ENCODE results near the gene SGMS1.
A peak's percentile ranks its signal among the peaks of the same experiment; 100 is the strongest.
"Not testable (repeated sequence)": the region's sequence is repeated elsewhere in the genome, so short reads cannot be mapped to it uniquely, and the experiment has no call there.

Gene SGMS1

GRCh38 chr10:50552771-50553535, 70.8 kb downstream of the SGMS1 start:
- DNase-seq = no peak

GRCh38 chr10:50552308-50552707, 71.4 kb downstream of the SGMS1 start:
- DNase-seq = no peak

DNA sequence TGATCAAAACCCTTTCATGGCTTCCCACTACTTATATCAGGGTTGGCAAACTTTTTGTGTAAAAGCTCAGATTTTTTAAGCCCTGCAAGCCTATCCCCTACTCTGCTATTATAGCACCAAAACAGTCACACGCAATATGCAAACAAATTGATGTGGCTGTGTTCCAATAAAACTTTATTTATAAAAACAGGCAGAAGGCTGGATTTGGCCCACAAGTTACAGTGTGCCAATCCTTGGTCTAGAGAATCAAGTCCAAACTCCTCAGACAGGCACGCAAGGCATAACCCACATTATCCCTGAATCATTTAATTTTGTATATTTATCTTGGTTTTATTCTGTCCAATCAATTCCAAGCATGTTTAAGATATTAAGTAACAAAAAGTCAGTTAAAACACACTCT, 71.9 kb downstream of the SGMS1 start:
- DNase-seq = no peak

DNA sequence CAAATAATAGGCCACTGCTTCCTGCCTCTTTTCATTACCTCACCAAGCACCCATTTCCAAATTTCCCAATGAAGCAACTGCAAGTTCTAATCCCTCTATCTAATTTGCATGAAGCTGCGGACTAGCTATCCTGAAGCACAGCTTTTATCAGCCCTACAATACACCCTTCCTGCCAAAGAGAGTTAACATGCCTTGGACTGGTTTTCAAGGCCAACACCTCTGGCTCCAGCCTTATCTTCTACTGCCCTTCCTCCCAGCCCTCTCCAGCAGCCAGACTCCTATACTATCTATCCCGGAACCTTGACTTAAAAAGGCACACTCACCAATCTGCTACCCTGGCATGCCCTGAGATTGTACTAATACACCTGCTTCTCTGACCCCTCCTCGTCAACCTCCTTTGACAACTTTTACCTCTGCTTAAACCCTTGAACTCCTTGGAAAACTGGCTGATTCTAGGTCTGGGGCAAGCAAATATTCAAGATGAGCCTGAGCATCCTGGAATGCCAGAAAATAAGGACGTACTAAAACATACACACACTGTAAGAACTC, 73.4 kb downstream of the SGMS1 start:
- no peak for DNase-seq

GRCh38 chr10:50549186-50549585, 74.6 kb downstream of the SGMS1 start:
- not testable (repeated sequence) for DNase-seq

- not testable (repeated sequence) for DNase-seq
These were observed 75.3 kb downstream of the SGMS1 start for GRCh38 chr10:50548481-50548880.

- DNase-seq = not testable (repeated sequence)
These were observed 77.5 kb downstream of the SGMS1 start for GRCh38 chr10:50546287-50546686.

DNA sequence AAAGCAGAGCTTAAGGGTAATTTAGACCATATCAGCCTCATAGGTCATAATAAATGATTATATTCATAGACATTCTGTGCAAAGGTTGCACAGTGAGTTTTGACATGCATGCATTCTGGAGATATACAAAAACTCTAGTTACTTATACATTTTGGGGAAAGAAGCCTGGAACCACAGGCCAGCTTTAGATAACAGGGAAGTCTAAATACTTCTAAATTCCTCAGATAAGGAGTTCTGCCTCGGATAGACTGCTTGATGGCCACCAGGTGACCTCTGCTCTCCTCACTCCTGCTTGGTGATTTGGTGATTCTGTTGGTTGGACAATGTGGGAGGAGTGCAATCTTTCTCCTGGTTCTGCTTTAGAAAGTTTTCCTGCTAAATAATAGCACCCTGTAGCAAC, 77.9 kb downstream of the SGMS1 start:
- no peak for DNase-seq

DNA sequence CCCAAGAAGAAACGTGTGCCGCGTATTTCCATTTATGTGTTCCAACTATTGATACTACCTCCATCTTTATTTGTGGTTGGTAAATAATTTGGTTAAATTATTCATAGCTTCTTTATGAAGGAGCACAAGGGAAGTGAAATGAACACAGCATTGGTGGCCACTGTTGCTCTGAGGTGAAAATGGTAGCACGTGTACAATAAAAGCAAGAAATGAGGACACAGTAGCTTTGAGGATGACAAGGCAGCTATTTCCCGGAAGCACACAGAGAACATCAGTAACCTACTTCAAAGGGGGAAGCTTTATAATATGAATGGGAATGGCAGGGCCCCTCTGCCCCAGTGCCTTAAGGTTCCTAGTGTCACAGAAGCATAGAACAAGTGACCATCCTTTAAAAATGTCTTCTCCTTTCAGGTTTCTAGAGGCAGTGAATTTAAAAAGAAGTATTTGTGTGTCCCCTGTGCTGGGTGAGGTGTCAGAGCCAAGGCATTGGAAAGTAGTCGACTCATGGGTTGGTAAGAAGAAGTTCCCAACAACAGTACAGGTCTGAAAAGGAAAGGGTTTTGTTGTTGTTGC, 78.8 kb downstream of the SGMS1 start:
- DNase-seq = no peak

DNA sequence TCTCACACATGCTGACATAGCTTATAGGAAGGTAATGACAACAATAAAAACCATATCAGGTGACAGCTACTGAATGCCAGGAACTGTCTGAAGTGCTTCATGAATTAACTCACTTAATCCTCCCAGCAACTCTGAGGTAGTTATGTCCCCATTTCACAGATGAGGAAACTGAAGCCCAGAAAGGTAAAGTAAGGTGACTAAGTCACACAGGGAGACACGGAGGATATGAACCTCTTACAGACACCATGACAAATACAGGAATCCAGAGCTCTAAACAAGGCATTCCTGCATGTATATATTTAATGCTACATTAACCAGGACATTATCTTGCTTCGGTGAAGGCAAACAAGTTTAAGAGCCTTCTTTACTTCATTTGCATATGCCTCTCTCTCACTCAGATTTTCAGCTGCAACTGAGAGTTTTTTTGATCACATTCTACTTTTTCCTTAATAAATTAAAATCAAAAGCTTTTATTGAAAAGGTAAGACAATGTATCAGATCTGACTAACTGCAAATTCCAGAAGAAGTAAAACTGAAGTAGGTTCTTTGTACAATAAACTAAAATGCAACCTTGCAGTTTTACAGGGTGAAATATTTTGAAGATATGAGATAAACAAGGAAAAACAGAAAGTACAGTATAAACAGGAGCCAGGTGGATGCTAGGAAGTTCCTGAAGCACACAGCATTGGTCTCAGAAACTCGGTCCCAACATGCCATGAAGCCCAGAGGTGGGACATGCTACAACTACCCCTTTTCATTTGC, 79.5 kb downstream of the SGMS1 start:
- no peak for DNase-seq

GRCh38 chr10:50542871-50543270, 80.9 kb downstream of the SGMS1 start:
- DNase-seq = no peak

GRCh38 chr10:50541921-50542320, 81.8 kb downstream of the SGMS1 start:
- DNase-seq = no peak

- no peak for DNase-seq
These were observed 82.4 kb downstream of the SGMS1 start for GRCh38 chr10:50541317-50541716.

- no peak for DNase-seq
These were observed 83.0 kb downstream of the SGMS1 start for GRCh38 chr10:50540826-50541122.

- no peak for DNase-seq
These were observed 83.5 kb downstream of the SGMS1 start for GRCh38 chr10:50540069-50540825.

- peak; percentile 58 for DNase-seq
These were observed 85.0 kb downstream of the SGMS1 start for GRCh38 chr10:50538555-50539398.

- DNase-seq = no peak
These were observed 87.0 kb downstream of the SGMS1 start for GRCh38 chr10:50536617-50537240.

GRCh38 chr10:50534748-50535376, 88.9 kb downstream of the SGMS1 start:
- not testable (repeated sequence) for DNase-seq

GRCh38 chr10:50533296-50533695, 90.5 kb downstream of the SGMS1 start:
- DNase-seq = no peak

- DNase-seq = no peak
These were observed 92.2 kb downstream of the SGMS1 start for GRCh38 chr10:50531388-50532077.

- no peak for DNase-seq
These were observed 94.1 kb downstream of the SGMS1 start for GRCh38 chr10:50529660-50530059.
